Tongue (tissue), 2 donors: Measurements from ENCODE around the gene TMEM60. TPM values are rescaled to one million over a fixed set of nuclear protein-coding genes. Genes with fewer than 3 reads are reported as not detected.
"Not testable (repeated sequence)": the region's sequence is repeated elsewhere in the genome, so short reads cannot be mapped to it uniquely, and the experiment has no call there.

ENCODE experiments used
- DNase-seq: peaks from one replicate; pipeline ENCODE4 v3.0.0-alpha.2; 2015
- total RNA-seq: library from RNA; depleted of rRNA; stranded (reverse); fragments of >200 nt; gene quantifications from one replicate; pipeline ENCODE4 v1.2.3, GENCODE V29; 2014

TMEM60 gene
- total RNA-seq, 1 donor from 2014 or later, result 11.6 TPM

DNA sequence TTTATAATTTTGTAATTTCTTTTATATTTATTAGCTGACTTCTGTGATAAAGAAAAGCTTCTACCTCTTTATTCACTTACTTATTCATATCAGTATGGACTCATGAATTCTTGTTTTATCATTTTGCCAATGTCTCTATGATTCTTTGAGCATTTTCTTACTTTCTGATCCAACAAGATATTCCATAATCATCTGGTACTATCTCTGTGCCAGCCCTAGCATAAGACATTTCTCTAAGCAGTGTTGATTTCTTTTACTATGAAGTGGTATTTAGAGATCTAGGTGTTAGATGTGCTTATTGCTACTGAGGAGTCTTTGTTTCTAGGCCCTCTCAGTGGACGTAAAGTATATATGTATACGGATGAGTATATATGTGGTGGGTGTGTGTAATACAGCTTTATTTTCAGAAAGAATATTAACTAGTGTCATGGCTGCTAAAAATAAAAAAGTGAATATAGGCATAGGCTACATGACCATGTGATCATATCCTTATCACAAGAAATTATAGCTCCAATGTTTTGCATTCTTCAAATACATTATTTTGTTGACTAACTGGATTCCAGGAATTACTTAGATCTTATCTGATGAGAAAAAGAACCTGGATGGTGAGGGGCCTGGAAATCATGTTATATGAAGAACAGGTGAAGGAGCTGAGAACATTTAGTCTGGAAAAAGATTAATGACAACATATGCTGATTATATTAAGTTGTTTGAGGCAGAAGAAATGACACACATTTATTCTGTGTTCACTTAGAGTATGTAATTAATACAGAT is 13.5 kb upstream of the TMEM60 start:
- DNase-seq, result no peak

GRCh38 chr7:77808517-77808916 is 10.3 kb upstream of the TMEM60 start:
- DNase-seq, result no peak

DNA sequence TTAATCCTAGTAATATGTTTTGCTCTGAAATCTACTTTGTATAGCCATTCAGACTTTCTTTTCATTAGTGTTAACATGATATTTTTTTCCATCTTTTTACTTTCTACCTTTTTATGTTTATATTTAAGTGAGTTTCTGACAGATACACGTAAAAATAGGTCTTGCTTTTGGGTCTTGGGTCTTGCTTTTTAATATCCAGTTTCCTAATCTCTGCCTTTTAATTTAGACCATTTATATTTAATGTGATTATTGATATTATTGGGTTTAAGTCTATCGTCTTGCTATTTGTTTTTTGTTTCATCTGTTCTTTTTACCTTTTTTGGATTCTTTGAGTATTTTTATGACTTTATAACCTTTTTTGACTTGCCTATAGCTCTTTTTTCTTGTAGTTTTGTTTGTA is 8.2 kb upstream of the TMEM60 start:
- no peak for DNase-seq

GRCh38 chr7:77802557-77803405 is 4.5 kb upstream of the TMEM60 start:
- DNase-seq, result no peak

- no peak for DNase-seq
Observed at GRCh38 chr7:77800730-77801129, 2.5 kb upstream of the TMEM60 start.

DNA sequence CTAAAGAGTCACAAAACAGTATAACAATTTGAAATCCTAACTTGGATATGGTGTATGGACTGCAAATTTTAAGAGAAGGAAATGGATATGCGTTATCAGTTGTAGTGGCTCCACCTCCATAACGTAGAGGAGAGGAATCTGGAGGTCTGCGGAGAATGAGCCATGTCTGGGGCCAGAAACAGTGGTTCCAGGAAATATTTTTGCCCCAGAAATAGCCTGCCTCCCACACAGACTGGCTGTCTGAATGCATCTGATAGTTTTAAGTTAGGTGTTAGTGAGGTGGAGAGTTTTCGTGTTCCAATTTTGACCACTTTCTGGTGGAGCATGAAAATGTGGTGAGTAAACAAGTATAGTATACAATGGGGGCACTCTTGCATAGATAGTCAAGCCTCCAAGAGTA is 1.9 kb upstream of the TMEM60 start:
- no peak for DNase-seq

GRCh38 chr7:77799078-77799964 is 1.1 kb upstream of the TMEM60 start:
- peak; percentile 68 for DNase-seq

DNA sequence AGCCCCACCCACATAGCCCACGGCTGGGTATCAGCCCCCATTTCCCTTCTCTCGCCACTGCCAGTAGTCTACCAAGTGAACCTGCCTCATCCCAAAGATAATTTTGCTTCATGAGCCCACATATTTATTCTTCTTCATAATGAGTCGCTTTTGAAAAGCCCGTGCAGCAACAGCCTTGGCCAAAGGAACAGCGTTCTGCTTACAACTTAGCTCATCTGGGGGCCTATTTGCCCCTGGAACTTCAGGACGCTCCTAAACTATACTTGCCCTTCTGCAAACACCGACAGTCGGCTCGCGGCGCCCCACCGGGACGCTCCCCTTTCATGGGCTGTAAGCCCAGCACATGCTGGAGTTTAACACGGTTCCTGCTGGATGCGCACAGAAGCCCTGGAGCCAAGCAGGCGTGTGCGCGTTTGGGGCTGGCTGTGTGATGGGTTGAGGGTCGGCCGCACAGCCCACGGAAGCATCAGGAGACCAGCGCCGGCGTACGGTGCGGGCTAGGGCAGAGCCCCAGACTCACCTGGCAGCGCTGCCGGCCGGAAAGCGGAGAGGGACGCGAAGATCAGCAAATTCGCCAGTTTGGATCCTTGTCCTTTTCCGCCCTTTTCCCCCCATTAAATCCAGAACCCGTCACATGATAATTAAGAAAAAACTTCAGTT is 370 bp downstream of the TMEM60 start:
- DNase-seq, result no peak

DNA sequence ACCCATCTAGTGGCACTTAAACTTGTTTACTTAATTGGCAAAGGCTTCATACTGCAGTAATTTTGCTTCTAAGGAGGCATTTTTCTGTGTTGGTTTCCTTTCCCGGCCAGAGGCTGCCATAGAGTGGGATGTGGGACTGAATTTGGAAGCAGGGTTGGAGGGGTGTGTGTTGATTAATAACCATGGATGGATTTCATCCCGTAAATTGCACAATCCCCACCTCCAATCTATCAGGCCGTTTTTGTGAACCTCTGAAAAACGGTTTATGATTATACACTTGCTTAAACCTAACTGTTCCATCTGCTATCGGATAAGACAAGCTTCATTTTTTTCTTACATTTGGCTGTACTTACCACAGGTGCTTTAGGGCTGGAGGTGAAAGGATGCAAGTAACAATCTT is 1.3 kb downstream of the TMEM60 start:
- no peak for DNase-seq

DNA sequence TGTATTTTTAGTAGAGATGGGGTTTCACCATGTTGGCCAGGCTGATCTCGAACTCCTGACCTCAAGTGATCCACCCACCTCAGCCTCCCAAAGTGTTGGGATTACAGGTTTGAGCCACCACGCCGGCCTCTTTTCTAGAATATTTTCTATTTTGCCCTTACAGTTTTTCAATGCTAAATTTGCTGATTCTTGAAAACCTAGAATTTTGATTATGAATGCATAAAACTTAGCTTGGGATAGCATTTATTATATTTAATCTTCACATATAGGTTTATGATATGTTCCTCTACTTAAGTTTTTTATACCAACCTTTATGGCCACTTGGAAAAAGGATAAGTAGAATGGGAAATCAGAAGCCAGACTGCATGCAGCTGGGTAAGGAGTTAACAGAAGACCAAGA is 2.1 kb downstream of the TMEM60 start:
- DNase-seq, result no peak

DNA sequence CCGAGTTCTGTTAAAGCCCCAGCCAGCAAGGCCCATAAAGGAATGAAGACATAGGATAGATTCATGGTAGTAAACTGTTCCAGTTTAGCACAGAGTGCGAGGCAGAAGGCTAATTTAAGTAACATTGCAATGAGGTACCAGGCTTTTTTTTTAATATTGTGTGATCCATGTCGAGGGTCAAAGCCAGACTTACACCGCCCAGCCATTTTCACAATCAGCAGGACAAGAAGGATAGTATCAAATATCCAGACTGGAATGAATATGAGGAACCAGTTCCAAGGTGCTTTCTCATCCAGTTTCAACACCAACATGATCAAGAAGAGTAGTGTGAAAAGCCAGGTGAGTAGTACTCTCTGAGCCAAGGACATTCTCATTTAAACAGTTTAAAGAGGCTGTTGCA is 4.2 kb downstream of the TMEM60 start:
- no peak for DNase-seq

DNA sequence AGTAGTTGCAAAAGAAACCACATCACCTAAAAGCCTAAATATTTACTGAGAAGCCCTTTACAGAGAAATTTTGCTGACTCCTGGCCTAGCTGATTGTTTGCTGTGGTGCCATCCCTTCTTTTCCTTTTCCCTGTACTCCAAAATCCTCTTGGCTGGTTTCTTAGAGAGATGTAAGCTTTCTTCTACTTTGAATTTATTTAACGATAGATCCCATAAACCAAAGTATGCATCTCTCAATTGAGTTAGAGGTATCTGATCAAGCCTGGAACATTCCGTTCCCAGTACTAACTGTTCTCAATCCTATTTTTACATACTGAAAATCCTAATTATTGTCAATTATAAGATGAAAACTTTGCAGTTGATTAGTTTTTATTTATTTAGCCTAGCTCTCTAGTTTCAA is 6.3 kb downstream of the TMEM60 start:
- DNase-seq, result no peak

DNA sequence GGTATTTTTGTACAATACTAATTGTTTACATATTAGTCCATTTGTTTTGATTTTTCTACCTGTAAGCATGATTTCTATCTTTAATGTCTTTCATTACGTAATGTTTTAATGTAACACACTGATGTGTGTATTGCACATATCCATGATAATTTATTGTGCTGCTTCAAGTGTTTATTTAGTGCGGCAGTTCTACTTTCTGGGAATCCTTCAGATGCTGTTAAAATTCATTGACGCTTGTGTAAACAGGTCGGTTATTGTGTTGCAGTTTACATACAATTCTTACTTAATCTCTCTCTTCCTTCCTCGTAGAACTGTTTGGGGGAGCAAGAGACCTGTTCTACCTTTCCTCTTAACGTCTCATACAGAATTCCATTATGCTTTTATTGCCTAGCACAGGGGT is 6.9 kb downstream of the TMEM60 start:
- peak; percentile 15 for DNase-seq

GRCh38 chr7:77788327-77788902 is 9.8 kb downstream of the TMEM60 start:
- no peak for DNase-seq

- no peak for DNase-seq
Observed at GRCh38 chr7:77786741-77787140, 11.5 kb downstream of the TMEM60 start.

DNA sequence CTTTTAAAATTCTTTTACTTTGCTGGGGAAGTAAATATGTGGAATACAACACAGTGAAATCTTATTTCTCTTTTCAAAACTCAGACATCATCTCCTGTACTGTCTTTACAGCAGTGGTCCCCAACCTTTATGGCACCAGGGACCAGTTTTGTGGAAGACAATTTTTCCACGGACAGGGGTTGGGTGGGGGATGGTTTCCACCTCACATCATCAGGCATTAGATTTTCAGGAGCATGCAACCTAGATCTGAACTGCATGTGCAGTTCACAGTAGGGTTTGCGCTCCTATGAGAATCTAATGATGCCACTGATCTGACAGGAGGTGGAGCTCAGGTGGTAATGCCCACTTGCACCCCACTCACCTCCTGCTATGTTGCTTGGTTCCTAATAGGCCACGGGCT is 12.2 kb downstream of the TMEM60 start:
- DNase-seq, result no peak

- DNase-seq, result not testable (repeated sequence)
Observed at GRCh38 chr7:77784426-77784825, 13.8 kb downstream of the TMEM60 start.

DNA sequence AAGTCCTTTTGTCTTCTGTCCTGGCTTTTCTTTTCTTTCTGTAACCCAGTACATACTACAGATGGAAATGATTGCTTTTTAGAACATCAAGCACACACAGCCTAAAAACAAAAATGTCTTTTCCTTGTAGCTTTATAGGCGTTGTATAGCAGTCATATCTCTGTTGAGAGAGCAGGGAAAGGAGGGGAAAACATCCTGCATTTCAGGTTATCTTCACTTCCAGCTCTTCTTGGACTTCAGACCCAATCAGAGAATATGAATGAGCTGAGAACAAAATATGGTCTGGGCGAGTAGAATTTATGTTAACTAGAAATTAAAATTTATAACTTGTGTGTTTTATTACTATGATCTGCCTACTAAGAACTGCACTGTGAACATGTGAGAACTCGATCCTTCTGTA is 14.7 kb downstream of the TMEM60 start:
- DNase-seq, result no peak

GRCh38 chr7:77783111-77783510 is 15.1 kb downstream of the TMEM60 start:
- DNase-seq, result no peak

DNA sequence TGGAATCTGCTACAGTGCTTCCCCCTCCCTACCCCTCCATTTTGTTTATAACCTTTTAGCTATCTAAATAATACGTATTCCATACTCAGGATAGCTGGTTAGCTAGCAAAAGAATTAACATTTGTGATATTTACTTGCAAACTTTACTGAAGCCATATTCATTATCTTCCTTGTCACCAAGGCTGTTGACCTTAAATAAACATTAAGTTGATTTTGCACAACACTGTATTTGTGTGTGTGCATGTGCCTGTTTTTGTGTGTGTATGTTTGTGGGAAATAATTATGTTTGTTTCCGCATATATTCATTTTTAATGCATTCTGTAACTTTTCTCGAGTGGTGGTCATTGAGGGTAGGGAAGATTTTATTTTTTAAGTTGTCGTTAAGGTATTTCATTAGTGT is 15.9 kb downstream of the TMEM60 start:
- DNase-seq, result no peak

GRCh38 chr7:77778535-77778934 is 19.7 kb downstream of the TMEM60 start:
- DNase-seq, result no peak

- no peak for DNase-seq
Observed at GRCh38 chr7:77771901-77772300, 26.3 kb downstream of the TMEM60 start.
